Panc1 (cell line): ENCODE measurements around the gene AGTPBP1. TPM values are rescaled to one million over a fixed set of nuclear protein-coding genes. Genes with fewer than 3 reads are reported as not detected.

Source experiments
- ATAC-seq: fragments of 200-7000 bp; cut with Tn5 transposase; 2 replicates; pipeline ENCODE4 v1.9.1; 2020; ENCODE audit warnings: mild to moderate bottlenecking, moderate library complexity
- BruUV-seq: library from RNA; stranded (reverse); fragments of 400-500 nt; replicated peaks from 2 replicates; lab custom pipeline; 2021; lab: Mats Ljungman, UMichigan
- CTCF ChIA-PET: fragments of 300-600 bp; sonication (Branson Sonifier 250); formaldehyde crosslinking; loops from one replicate; lab custom pipeline; 2022; ENCODE audit warnings: antibody characterized with exemption; lab: Charles Lee
- POLR2A ChIA-PET: fragments of 300-600 bp; sonication (Branson Sonifier 250); formaldehyde crosslinking; loops from one replicate; lab custom pipeline; 2022; ENCODE audit warnings: antibody characterized with exemption; lab: Charles Lee
- DNase-seq: peaks from one replicate; pipeline ENCODE4 v3.0.0-alpha.2; 2010; ENCODE audit warnings: low read depth, low spot score
- H3K27ac ChIP-seq: 2 replicates; pipeline ENCODE4 v1.5.1; 2011; ENCODE audit warnings: mild to moderate bottlenecking, low read length, inconsistent platforms
- H3K27me3 ChIP-seq: fragments of 200-500 bp; sonication (Bioruptor generic); 2 replicates; pipeline ENCODE4 v1.6.0; 2014; ENCODE audit warnings: low read length, inconsistent platforms; ENCODE audit not compliant: control insufficient read depth, insufficient read depth
- H3K36me3 ChIP-seq: fragments of 200-500 bp; sonication (Bioruptor generic); 2 replicates; pipeline ENCODE4 v1.5.1; 2014; ENCODE audit warnings: inconsistent platforms, mild to moderate bottlenecking, low read length, moderate library complexity; ENCODE audit not compliant: control insufficient read depth, insufficient read depth
- H3K4me1 ChIP-seq: 2 replicates; pipeline ENCODE4 v1.5.1; 2011; ENCODE audit warnings: inconsistent platforms, mild to moderate bottlenecking, low read length, moderate library complexity; ENCODE audit not compliant: control insufficient read depth, insufficient read depth
- H3K4me3 ChIP-seq, 2 experiments: 2 replicates each; pipeline ENCODE4 v1.5.1; 2011 to 2012; ENCODE audit warnings: low read depth in 2 of 2, low read length in 2 of 2, mild to moderate bottlenecking in 2 of 2, inconsistent platforms in 1 of 2, moderate library complexity in 1 of 2
- H3K9me3 ChIP-seq: fragments of 200-500 bp; sonication (Bioruptor generic); 2 replicates; pipeline ENCODE4 v1.5.1; 2014; ENCODE audit warnings: low read depth, mild to moderate bottlenecking, inconsistent platforms, low read length, moderate library complexity; ENCODE audit not compliant: control insufficient read depth, insufficient read depth
- POLR2AphosphoS5 ChIP-seq: IDR thresholded peaks from 2 replicates; pipeline ENCODE4 v1.6.1; 2012; ENCODE audit warnings: mild to moderate bottlenecking, low read depth, low read length, moderate library complexity
- SIN3A ChIP-seq: IDR thresholded peaks from 2 replicates; pipeline ENCODE4 v1.6.1; 2012; ENCODE audit warnings: low read depth, mild to moderate bottlenecking, low read length, moderate library complexity, borderline replicate concordance; ENCODE audit not compliant: insufficient read depth
- TCF7L2 ChIP-seq: IDR thresholded peaks from 2 replicates; pipeline ENCODE4 v1.6.1; 2011; ENCODE audit warnings: mild to moderate bottlenecking, low read depth, low read length, inconsistent platforms
- in situ Hi-C: cut with HindIII; loops from 2 replicates; pipeline ENCODE4 v1.10.0; 2016; ENCODE audit warnings: low sequenced_read_pairs, low pct_unique_long_range_greater_than_20kb
- intact Hi-C: fragments of 100-400 bp; cut with micrococcal nuclease; formaldehyde crosslinking; loops from one replicate; pipeline ENCODE4 v1.10.0; 2022; ENCODE audit not compliant: unreplicated experiment
- total RNA-seq: library from RNA; stranded (reverse); gene quantifications from one replicate; pipeline ENCODE4 v1.2.1, GENCODE V29; 2021; ENCODE audit not compliant: unreplicated experiment
- TF ChIP-seq, protein P1 (sequence below), 2 experiments: IDR thresholded peaks; 2 replicates each; pipeline ENCODE4 v1.6.1; 2011 to 2012; ENCODE audit warnings: low read depth in 2 of 2, control low read depth in 1 of 2, low read length in 1 of 2, mild to moderate bottlenecking in 1 of 2, moderate library complexity in 1 of 2; ENCODE audit not compliant: insufficient read depth in 1 of 2
- TF ChIP-seq, protein P2 (sequence below): fragments of 450-650 bp; IDR thresholded peaks from 2 replicates; pipeline ENCODE4 v1.5.1; 2017; ENCODE audit warnings: mild to moderate bottlenecking

Gene AGTPBP1
- total RNA-seq, 1 experiment from 2014 or later, result 11.6 TPM

GRCh38 chr9:85516976-85517637 is 224.6 kb downstream of the AGTPBP1 start:
- Histone ChIP-seq H3K4me1 (no peaks in the 10 kb centered on the region; the same call in 1 of the 2 replicates), H3K27me3 (no peaks in the 10 kb centered on the region), H3K27ac (no peak overlapping the region), H3K36me3 (no peaks in the 10 kb centered on the region), H3K9me3 (no peaks in the 10 kb centered on the region), H3K4me3 (no peak overlapping the region)
- TF ChIP-seq POLR2AphosphoS5 (no peak), SIN3A (no peak), TCF7L2 (no peak)
- TF ChIP-seq, protein P1, sequence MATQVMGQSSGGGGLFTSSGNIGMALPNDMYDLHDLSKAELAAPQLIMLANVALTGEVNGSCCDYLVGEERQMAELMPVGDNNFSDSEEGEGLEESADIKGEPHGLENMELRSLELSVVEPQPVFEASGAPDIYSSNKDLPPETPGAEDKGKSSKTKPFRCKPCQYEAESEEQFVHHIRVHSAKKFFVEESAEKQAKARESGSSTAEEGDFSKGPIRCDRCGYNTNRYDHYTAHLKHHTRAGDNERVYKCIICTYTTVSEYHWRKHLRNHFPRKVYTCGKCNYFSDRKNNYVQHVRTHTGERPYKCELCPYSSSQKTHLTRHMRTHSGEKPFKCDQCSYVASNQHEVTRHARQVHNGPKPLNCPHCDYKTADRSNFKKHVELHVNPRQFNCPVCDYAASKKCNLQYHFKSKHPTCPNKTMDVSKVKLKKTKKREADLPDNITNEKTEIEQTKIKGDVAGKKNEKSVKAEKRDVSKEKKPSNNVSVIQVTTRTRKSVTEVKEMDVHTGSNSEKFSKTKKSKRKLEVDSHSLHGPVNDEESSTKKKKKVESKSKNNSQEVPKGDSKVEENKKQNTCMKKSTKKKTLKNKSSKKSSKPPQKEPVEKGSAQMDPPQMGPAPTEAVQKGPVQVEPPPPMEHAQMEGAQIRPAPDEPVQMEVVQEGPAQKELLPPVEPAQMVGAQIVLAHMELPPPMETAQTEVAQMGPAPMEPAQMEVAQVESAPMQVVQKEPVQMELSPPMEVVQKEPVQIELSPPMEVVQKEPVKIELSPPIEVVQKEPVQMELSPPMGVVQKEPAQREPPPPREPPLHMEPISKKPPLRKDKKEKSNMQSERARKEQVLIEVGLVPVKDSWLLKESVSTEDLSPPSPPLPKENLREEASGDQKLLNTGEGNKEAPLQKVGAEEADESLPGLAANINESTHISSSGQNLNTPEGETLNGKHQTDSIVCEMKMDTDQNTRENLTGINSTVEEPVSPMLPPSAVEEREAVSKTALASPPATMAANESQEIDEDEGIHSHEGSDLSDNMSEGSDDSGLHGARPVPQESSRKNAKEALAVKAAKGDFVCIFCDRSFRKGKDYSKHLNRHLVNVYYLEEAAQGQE (IDR thresholded peaks at IDR 0.05; ENCODE audit: insufficient read depth in 1 of 2, low read depth in 2 of 2, low read length in 1 of 2), result no peak
- TF ChIP-seq, protein P2, sequence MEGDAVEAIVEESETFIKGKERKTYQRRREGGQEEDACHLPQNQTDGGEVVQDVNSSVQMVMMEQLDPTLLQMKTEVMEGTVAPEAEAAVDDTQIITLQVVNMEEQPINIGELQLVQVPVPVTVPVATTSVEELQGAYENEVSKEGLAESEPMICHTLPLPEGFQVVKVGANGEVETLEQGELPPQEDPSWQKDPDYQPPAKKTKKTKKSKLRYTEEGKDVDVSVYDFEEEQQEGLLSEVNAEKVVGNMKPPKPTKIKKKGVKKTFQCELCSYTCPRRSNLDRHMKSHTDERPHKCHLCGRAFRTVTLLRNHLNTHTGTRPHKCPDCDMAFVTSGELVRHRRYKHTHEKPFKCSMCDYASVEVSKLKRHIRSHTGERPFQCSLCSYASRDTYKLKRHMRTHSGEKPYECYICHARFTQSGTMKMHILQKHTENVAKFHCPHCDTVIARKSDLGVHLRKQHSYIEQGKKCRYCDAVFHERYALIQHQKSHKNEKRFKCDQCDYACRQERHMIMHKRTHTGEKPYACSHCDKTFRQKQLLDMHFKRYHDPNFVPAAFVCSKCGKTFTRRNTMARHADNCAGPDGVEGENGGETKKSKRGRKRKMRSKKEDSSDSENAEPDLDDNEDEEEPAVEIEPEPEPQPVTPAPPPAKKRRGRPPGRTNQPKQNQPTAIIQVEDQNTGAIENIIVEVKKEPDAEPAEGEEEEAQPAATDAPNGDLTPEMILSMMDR, result no peak
- ATAC-seq, result no peak
- intact Hi-C loops (no loop called here), in situ Hi-C loops (no loop called here)
- no TSS peak for BruUV-seq
- ChIA-PET POLR2A (no interaction called here), CTCF (no interaction called here)
- DNase-seq, result no peak

DNA sequence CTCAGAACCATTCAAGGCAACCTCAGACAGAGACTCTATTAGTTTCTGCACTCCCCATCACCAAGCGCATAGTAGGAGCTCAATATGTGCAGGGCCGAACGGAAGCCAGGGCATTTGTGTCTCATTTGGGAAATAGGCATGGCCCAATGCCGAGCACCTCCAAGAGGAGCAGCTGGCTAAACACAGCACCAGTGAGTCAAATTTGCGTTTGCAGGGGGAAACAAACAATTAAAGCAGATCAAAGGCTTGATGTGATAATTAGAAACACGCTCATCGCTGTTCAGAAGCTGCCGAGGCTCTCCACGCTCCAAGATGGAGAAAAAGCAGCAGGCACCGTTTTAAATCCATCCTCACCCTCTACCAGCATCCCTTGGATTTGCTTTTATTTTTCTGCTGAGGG is 225.3 kb downstream of the AGTPBP1 start:
- TF ChIP-seq SIN3A, result no peak
- TF ChIP-seq, protein P1 (IDR thresholded peaks at IDR 0.05; ENCODE audit: insufficient read depth in 1 of 2, low read depth in 2 of 2, low read length in 1 of 2), result no peak
- TF ChIP-seq TCF7L2, result no peak
- TF ChIP-seq, protein P2, result no peak
- no peak for TF ChIP-seq POLR2AphosphoS5
- in situ Hi-C loops, result no loop called here
- DNase-seq, result no peak
- H3K27ac ChIP-seq, result no peak overlapping the region
- intact Hi-C loops, result no loop called here
- H3K36me3 ChIP-seq, result no peaks in the 10 kb centered on the region
- ChIA-PET POLR2A (no interaction called here), CTCF (no interaction called here)
- no peak overlapping the region for H3K4me3 ChIP-seq
- H3K27me3 ChIP-seq, result no peaks in the 10 kb centered on the region
- no TSS peak for BruUV-seq
- H3K9me3 ChIP-seq, result no peaks in the 10 kb centered on the region
- ATAC-seq, result no peak
- H3K4me1 ChIP-seq, result no peaks in the 10 kb centered on the region; the same call in 1 of the 2 replicates
